GM12878 (cell line): ENCODE measurements around the gene USH1C. TPM values are rescaled to one million over a fixed set of nuclear protein-coding genes. Genes with fewer than 3 reads are reported as not detected.

Experiments used
- ATAC-seq: fragments of 200-7000 bp; cut with Tn5 transposase; 3 replicates; pipeline ENCODE4 v1.9.1; 2020; ENCODE audit warnings: mild to moderate bottlenecking, moderate library complexity
- BruUV-seq: library from RNA; stranded (reverse); fragments of 400-500 nt; replicated peaks from 2 replicates; lab custom pipeline; 2021; lab: Mats Ljungman, UMichigan
- CTCF ChIA-PET: fragments of 300-600 bp; sonication (Branson Sonifier 250); formaldehyde crosslinking; extraction: SDS; loops from one replicate; lab custom pipeline; 2021; ENCODE audit warnings: inconsistent platforms; lab: Yijun Ruan, JAX
- POLR2A ChIA-PET: fragments of 350-600 bp; formaldehyde crosslinking; extraction: SDS; loops from one replicate; lab custom pipeline; 2021; ENCODE audit warnings: inconsistent platforms; lab: Charles Lee
- RAD21 ChIA-PET: fragments of 300-600 bp; sonication (Branson Sonifier 250); formaldehyde crosslinking; loops from one replicate; lab custom pipeline; 2023; ENCODE audit warnings: antibody characterized with exemption; ENCODE audit not compliant: unreplicated experiment; lab: Charles Lee
- SMC1A ChIA-PET: fragments of 300-600 bp; sonication (Branson Sonifier 250); formaldehyde crosslinking; loops from one replicate; lab custom pipeline; 2023; ENCODE audit not compliant: unreplicated experiment, uncharacterized antibody; lab: Charles Lee
- DNase-seq: peaks from one replicate; pipeline ENCODE4 v3.0.0-alpha.2; 2011; ENCODE audit warnings: low read depth, low spot score
- FAIRE-seq: peaks from 3 replicates; lab custom pipeline; 2011; peaks lifted over from hg19 to GRCh38; lab: Jason Lieb, UNC
- H2AFZ ChIP-seq: 2 replicates; pipeline ENCODE4 v1.6.0; 2011; ENCODE audit warnings: low read depth, low read length, control low read depth; ENCODE audit not compliant: control insufficient read depth
- H3K27ac ChIP-seq: 2 replicates; pipeline ENCODE4 v1.5.1; 2011; ENCODE audit warnings: control low read depth; ENCODE audit not compliant: control insufficient read depth, insufficient read depth
- H3K27me3 ChIP-seq, 2 experiments: replicated peaks in 1 of 2; 2 replicates each; pipeline versions ENCODE4 v1.6.0 to v1.6.1; 2011; ENCODE audit warnings: low read length in 1 of 2; ENCODE audit not compliant: control insufficient read depth in 2 of 2, insufficient read depth in 2 of 2
- H3K36me3 ChIP-seq, 2 experiments: 2 replicates each; pipeline ENCODE4 v1.5.1; 2011; ENCODE audit warnings: low read length in 1 of 2; ENCODE audit not compliant: control insufficient read depth in 2 of 2, insufficient read depth in 2 of 2
- H3K4me1 ChIP-seq: 2 replicates; pipeline ENCODE4 v1.6.1; 2011; ENCODE audit warnings: mild to moderate bottlenecking, low read length, moderate library complexity, mixed read lengths; ENCODE audit not compliant: control insufficient read depth, insufficient read depth
- H3K4me2 ChIP-seq: 2 replicates; pipeline ENCODE4 v1.6.0; 2011; ENCODE audit warnings: control low read depth; ENCODE audit not compliant: control insufficient read depth, insufficient read depth
- H3K4me3 ChIP-seq: fragments of 200-600 bp; sonication (generic); 2 replicates; pipeline ENCODE4 v1.5.1; 2016
- H3K79me2 ChIP-seq: 2 replicates; pipeline ENCODE4 v1.6.0; 2011; ENCODE audit warnings: low read length; ENCODE audit not compliant: control insufficient read depth, insufficient read depth
- H3K9ac ChIP-seq: 2 replicates; pipeline ENCODE4 v1.8.0; 2011; ENCODE audit warnings: low read length, control low read depth, mixed read lengths; ENCODE audit not compliant: control insufficient read depth, insufficient read depth
- H3K9me3 ChIP-seq: replicated peaks from 3 replicates; pipeline ENCODE4 v1.5.1; 2011; ENCODE audit warnings: mild to moderate bottlenecking, low read length; ENCODE audit not compliant: control insufficient read depth, insufficient read depth
- H4K20me1 ChIP-seq: 2 replicates; pipeline ENCODE4 v1.6.0; 2011; ENCODE audit not compliant: control insufficient read depth, insufficient read depth
- HCFC1 ChIP-seq: fragments of 150-350 bp; IDR thresholded peaks from 2 replicates; pipeline ENCODE4 v1.6.1; 2014; ENCODE audit warnings: low read length
- KDM1A ChIP-seq: fragments of 200-600 bp; sonication (generic); IDR thresholded peaks from 2 replicates; pipeline ENCODE4 v1.6.1; 2016; ENCODE audit warnings: borderline replicate concordance
- ZNF592 ChIP-seq: fragments of 450-650 bp; IDR thresholded peaks from 2 replicates; pipeline ENCODE4 v1.6.1; 2017; ENCODE audit warnings: mild to moderate bottlenecking, moderate library complexity
- WGBS: methylation state at CpG from one replicate; pipeline ENCODE4 v1.1.6; 2016; ENCODE audit warnings: low lambda C conversion rate; ENCODE audit not compliant: insufficient replicate concordance, insufficient coverage; ENCODE audit errors: missing lambda C conversion rate; 5-methylcytosine and 5-hydroxymethylcytosine counted together
- in situ Hi-C: fragments of 300-500 bp; cut with MboI; formaldehyde crosslinking; loops from 9 replicates; pipeline ENCODE4 v1.14.3; 2018; ENCODE audit warnings: mixed read lengths
- intact Hi-C: fragments of 100-400 bp; cut with micrococcal nuclease; formaldehyde crosslinking; loops from one replicate; pipeline ENCODE4 v1.14.2; 2022; ENCODE audit not compliant: unreplicated experiment
- polyA plus RNA-seq, 11 experiments: library from polyadenylated mRNA; depleted of rRNA in 4 of 11; unstranded in 6 of 11; stranded (reverse) in 5 of 11; fragments of >200 nt; fragmentation: Nextera tagmentation in 4 of 11; fragmentation: Illumina TruSeq in 1 of 11; extraction: Ambion mirVana in 4 of 11; extraction: Trizol in 1 of 11; gene quantifications; 1 replicate in 1 of 11; 2 replicates in 10 of 11; pipeline versions ENCODE4 v1.2.1 to v1.2.3, GENCODE V29; 2011 to 2016; ENCODE audit warnings: inconsistent platforms in 2 of 11, missing spikeins in 2 of 11, low read depth in 1 of 11
- total RNA-seq, 4 experiments: library from RNA; depleted of rRNA in 3 of 4; stranded (reverse); fragments of >200 nt in 3 of 4; fragmentation: Illumina TruSeq in 1 of 4; extraction: Trizol in 1 of 4; gene quantifications; 2 replicates each; pipeline versions ENCODE4 v1.2.1 to v1.2.3, GENCODE V29; 2013 to 2021

The USH1C gene
- total and polyA plus RNA-seq, 10 of the 15 experiments (the other 5 are each of a cell fraction or from before 2014, with no cell fraction given): not detected

DNA sequence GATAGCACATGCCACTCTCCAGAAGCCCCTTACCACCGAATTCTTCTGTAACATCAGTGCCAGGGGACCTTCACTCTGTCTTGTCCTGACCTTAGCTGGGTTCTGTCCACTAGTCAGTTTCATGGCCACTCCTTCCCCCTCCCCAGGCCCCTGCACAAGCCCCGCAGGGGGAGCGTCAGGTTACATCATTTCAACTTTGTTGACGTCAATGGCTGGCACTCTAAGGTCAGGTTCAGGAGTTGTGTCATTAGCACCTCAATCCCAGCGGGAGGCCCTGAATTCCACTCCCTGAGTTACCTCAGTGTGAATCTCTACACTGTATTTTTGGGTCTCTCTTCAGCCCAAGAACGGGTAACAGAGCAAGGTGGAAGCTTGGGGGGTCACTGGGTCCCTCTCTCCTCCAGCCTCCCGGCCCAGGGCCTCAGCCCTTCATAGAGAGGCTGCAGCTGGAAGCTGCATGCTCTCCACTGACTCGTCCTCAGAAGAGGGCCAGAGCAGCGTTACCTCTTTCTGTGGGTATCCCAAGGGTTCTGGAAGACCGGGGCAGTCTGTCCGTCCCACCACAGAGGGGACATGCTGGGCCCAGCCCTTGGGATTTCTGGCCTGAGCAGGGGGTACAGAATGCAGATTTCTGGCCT is 10.3 kb downstream of the USH1C start:
- intact Hi-C loops (no loop called here), in situ Hi-C loops (no loop called here)
- 18% methylated on average over 10 of the region's 11 CpGs for WGBS
- no peaks in the 10 kb centered on the region for H3K79me2 ChIP-seq
- no peak overlapping the region for H3K27ac ChIP-seq
- no TSS peak for BruUV-seq
- ChIA-PET RAD21 (no interaction called here), SMC1A (no interaction called here), CTCF (interaction anchor here (1.1 kb wide), 1 partner anchor 150 kb away, joined by 3 read pairs; no protein-coding TSS in a partner anchor), POLR2A (no interaction called here)
- no peaks in the 10 kb centered on the region for H4K20me1 ChIP-seq
- H3K36me3 ChIP-seq: no peaks in the 10 kb centered on the region
- no peak overlapping the region for H2AFZ ChIP-seq
- H3K4me1 ChIP-seq: no peaks in the 10 kb centered on the region
- TF ChIP-seq KDM1A: no peak
- TF ChIP-seq ZNF592: no peak
- TF ChIP-seq HCFC1: no peak
- H3K27me3 ChIP-seq: peaks cover 0 to 4% of the 10 kb centered on the region in 2 experiments; a peak in 2 of 4 replicates
- ATAC-seq (no peak), FAIRE-seq (no peak), DNase-seq (no peak)
- H3K9ac ChIP-seq: no peak overlapping the region
- H3K4me2 ChIP-seq: no peak overlapping the region
- no peak overlapping the region for H3K4me3 ChIP-seq
- H3K9me3 ChIP-seq: no peaks in the 10 kb centered on the region
